HEK293 (cell line): Measurements from ENCODE around the gene NUDT21.
A peak's percentile ranks its signal among the peaks of the same experiment; 100 is the strongest.

ENCODE experiments used
- CTCF ChIA-PET: fragments of 350-600 bp; formaldehyde crosslinking; extraction: SDS; loops from one replicate; lab custom pipeline; 2021; ENCODE audit warnings: antibody characterized with exemption; lab: Yijun Ruan, JAX
- POLR2A ChIA-PET: fragments of 300-600 bp; formaldehyde crosslinking; extraction: SDS; loops from one replicate; lab custom pipeline; 2020; ENCODE audit warnings: antibody characterized with exemption, inconsistent platforms; lab: Yijun Ruan, JAX
- H3K27ac ChIP-seq: fragments of 200-500 bp; sonication (Bioruptor generic); 2 replicates; pipeline ENCODE4 v1.5.1; 2014; ENCODE audit warnings: low read depth, low read length, control low read depth, inconsistent platforms; ENCODE audit errors: extremely low read depth
- H3K36me3 ChIP-seq, 2 experiments: fragments of 200-500 bp in 1 of 2; sonication (Bioruptor generic) in 1 of 2; 1 replicate in 1 of 2; 2 replicates in 1 of 2; pipeline ENCODE4 v1.5.1; 2014 to 2017; ENCODE audit warnings: inconsistent platforms in 2 of 2, low read length in 2 of 2; ENCODE audit not compliant: control insufficient read depth in 2 of 2, insufficient read depth in 1 of 2
- H3K4me1 ChIP-seq: fragments of 200-500 bp; sonication (Bioruptor generic); 2 replicates; pipeline ENCODE4 v1.5.1; 2014; ENCODE audit warnings: mild to moderate bottlenecking, low read length, inconsistent platforms; ENCODE audit not compliant: control insufficient read depth, insufficient read depth
- H3K4me3 ChIP-seq: 2 replicates; pipeline ENCODE4 v1.5.1; 2011; ENCODE audit warnings: low read depth, mild to moderate bottlenecking, control low read depth, low read length, moderate library complexity
- H3K9me3 ChIP-seq: fragments of 200-500 bp; sonication (Bioruptor generic); 2 replicates; pipeline ENCODE4 v1.5.1; 2014; ENCODE audit warnings: low read depth, low read length, inconsistent platforms; ENCODE audit not compliant: control insufficient read depth, insufficient read depth
- AEBP2 ChIP-seq: fragments of 450-650 bp; formaldehyde crosslinking; IDR thresholded peaks from 2 replicates; pipeline ENCODE4 v1.5.1; 2016; ENCODE audit warnings: missing biosample characterization, missing genetic modification characterization, borderline replicate concordance
- MYNN ChIP-seq: fragments of 450-650 bp; formaldehyde crosslinking; IDR thresholded peaks from 2 replicates; pipeline ENCODE4 v1.5.1; 2016; ENCODE audit warnings: missing biosample characterization, missing genetic modification characterization, borderline replicate concordance
- PBX3 ChIP-seq: sonication (generic); formaldehyde crosslinking; IDR thresholded peaks from 2 replicates; pipeline ENCODE4 v1.8.1; 2022; ENCODE audit warnings: mild to moderate bottlenecking, moderate library complexity, missing genetic modification reagents
- TCF7L2 ChIP-seq: IDR thresholded peaks from 2 replicates; pipeline ENCODE4 v1.6.1; 2011; ENCODE audit warnings: low read depth, mild to moderate bottlenecking, inconsistent platforms, low read length, moderate library complexity, borderline replicate concordance
- YY2 ChIP-seq: fragments of 450-650 bp; formaldehyde crosslinking; IDR thresholded peaks from 2 replicates; pipeline ENCODE4 v1.5.1; 2016; ENCODE audit warnings: missing biosample characterization, missing genetic modification characterization
- ZBTB11 ChIP-seq: fragments of 450-650 bp; formaldehyde crosslinking; conservative IDR thresholded peaks from 2 replicates; pipeline ENCODE4 v1.5.1; 2016; ENCODE audit warnings: low read depth, missing biosample characterization, missing genetic modification characterization
- ZBTB20 ChIP-seq: fragments of 450-650 bp; formaldehyde crosslinking; IDR thresholded peaks from 2 replicates; pipeline ENCODE4 v1.5.1; 2016; ENCODE audit warnings: missing biosample characterization, missing genetic modification characterization
- ZNF132 ChIP-seq: fragments of 450-650 bp; formaldehyde crosslinking; IDR thresholded peaks from 2 replicates; pipeline ENCODE4 v1.5.1; 2017; ENCODE audit warnings: missing biosample characterization, missing genetic modification characterization, borderline replicate concordance
- ZNF140 ChIP-seq: fragments of 450-650 bp; formaldehyde crosslinking; IDR thresholded peaks from 2 replicates; pipeline ENCODE4 v1.5.1; 2016; ENCODE audit warnings: missing biosample characterization, missing genetic modification characterization
- ZNF155 ChIP-seq: fragments of 450-650 bp; formaldehyde crosslinking; IDR thresholded peaks from 2 replicates; pipeline ENCODE4 v1.5.1; 2016; ENCODE audit warnings: missing biosample characterization, missing genetic modification characterization
- ZNF248 ChIP-seq: fragments of 450-650 bp; formaldehyde crosslinking; IDR thresholded peaks from 2 replicates; pipeline ENCODE4 v1.5.1; 2017; ENCODE audit warnings: missing biosample characterization, missing genetic modification characterization
- ZNF26 ChIP-seq: fragments of 450-650 bp; formaldehyde crosslinking; IDR thresholded peaks from 2 replicates; pipeline ENCODE4 v1.5.1; 2016; ENCODE audit warnings: missing biosample characterization, missing genetic modification characterization
- ZNF292 ChIP-seq: fragments of 450-650 bp; formaldehyde crosslinking; IDR thresholded peaks from 2 replicates; pipeline ENCODE4 v1.5.1; 2016; ENCODE audit warnings: low read depth, missing biosample characterization, missing genetic modification characterization, borderline replicate concordance
- ZNF366 ChIP-seq: fragments of 450-650 bp; formaldehyde crosslinking; conservative IDR thresholded peaks from 2 replicates; pipeline ENCODE4 v1.5.1; 2016; ENCODE audit warnings: missing biosample characterization, missing genetic modification characterization
- ZNF513 ChIP-seq: fragments of 450-650 bp; IDR thresholded peaks from 2 replicates; pipeline ENCODE4 v1.5.1; 2018; ENCODE audit warnings: missing biosample characterization, missing genetic modification characterization
- ZNF621 ChIP-seq: fragments of 450-650 bp; formaldehyde crosslinking; IDR thresholded peaks from 2 replicates; pipeline ENCODE4 v1.5.1; 2017; ENCODE audit warnings: missing biosample characterization, missing genetic modification characterization
- ZNF704 ChIP-seq: fragments of 450-650 bp; formaldehyde crosslinking; IDR thresholded peaks from 2 replicates; pipeline ENCODE4 v1.5.1; 2016; ENCODE audit warnings: missing biosample characterization, missing genetic modification characterization

Gene NUDT21

GRCh38 chr16:56421976-56422669 lies 29.0 kb downstream of the NUDT21 start (continued):
- peak; percentile 27; the same call in 1 of the 2 replicates for TF ChIP-seq ZNF366

- ChIA-PET POLR2A (interaction anchor here (1.1 kb wide), 1 partner anchor 38 kb away, joined by 3 read pairs; no protein-coding TSS in a partner anchor), CTCF (interaction anchor here (0.6 kb wide), 1 partner anchor 9 kb away, joined by 4 read pairs; no protein-coding TSS in a partner anchor)
- Histone ChIP-seq H3K27ac (no peak overlapping the region), H3K4me3 (no peak overlapping the region), H3K9me3 (no peaks in the 10 kb centered on the region), H3K4me1 (peaks cover 24% of the 10 kb centered on the region), H3K36me3 (no peaks in the 10 kb centered on the region; a peak in 1 of 3 replicates)
- TF ChIP-seq ZBTB20 (tag by site-specific recombination) (no peak), ZNF155 (no peak), ZNF248 (tag by site-specific recombination) (no peak), ZBTB11 (tag by site-specific recombination) (no peak), PBX3 (no peak), ZNF621 (tag by site-specific recombination) (no peak), AEBP2 (tag by site-specific recombination) (no peak), ZNF140 (tag by site-specific recombination) (no peak), YY2 (no peak), ZNF513 (tag by site-specific recombination) (no peak), TCF7L2 (no peak), MYNN (no peak), ZNF704 (tag by site-specific recombination) (no peak), ZNF132 (tag by site-specific recombination) (no peak), ZNF292 (tag by site-specific recombination) (no peak), ZNF26 (no peak)
Measured at GRCh38 chr16:56421313-56421712, 29.8 kb downstream of the NUDT21 start.
